ENCODE data around the gene PRCC. TPM values are rescaled to one million over a fixed set of nuclear protein-coding genes. Genes with fewer than 3 reads are reported as not detected.

Gene PRCC
- total RNA-seq, 4 donors from 2014 or later: 21.2 to 43.6 (median 38.7) TPM

GRCh38 chr1:156751451-156751756 lies 15.9 kb upstream of the PRCC start, which contains the start of gene HDGF:
Gene HDGF (minus strand): TSS chr1:156751675. CDS start chr1:156751429, 246 bp downstream.
- intact Hi-C loops (cut with DNase I): no loop called here
- DNase-seq (ENCODE audit: extremely low spot score): no peak
- WGBS: no CpG with 5 or more reads among the region's 48 CpGs
- H3K4me3 ChIP-seq: peak within 1 kb of the TSS; percentile 87 to 100 (median 93)
- TF ChIP-seq EP300 (IDR thresholded peaks at IDR 0.05) (no peak), POLR2A (IDR thresholded peaks at IDR 0.05; ENCODE audit: low read depth) (no peak), POLR2AphosphoS5 (IDR thresholded peaks at IDR 0.05) (no peak)
- TF ChIP-seq, protein P1, sequence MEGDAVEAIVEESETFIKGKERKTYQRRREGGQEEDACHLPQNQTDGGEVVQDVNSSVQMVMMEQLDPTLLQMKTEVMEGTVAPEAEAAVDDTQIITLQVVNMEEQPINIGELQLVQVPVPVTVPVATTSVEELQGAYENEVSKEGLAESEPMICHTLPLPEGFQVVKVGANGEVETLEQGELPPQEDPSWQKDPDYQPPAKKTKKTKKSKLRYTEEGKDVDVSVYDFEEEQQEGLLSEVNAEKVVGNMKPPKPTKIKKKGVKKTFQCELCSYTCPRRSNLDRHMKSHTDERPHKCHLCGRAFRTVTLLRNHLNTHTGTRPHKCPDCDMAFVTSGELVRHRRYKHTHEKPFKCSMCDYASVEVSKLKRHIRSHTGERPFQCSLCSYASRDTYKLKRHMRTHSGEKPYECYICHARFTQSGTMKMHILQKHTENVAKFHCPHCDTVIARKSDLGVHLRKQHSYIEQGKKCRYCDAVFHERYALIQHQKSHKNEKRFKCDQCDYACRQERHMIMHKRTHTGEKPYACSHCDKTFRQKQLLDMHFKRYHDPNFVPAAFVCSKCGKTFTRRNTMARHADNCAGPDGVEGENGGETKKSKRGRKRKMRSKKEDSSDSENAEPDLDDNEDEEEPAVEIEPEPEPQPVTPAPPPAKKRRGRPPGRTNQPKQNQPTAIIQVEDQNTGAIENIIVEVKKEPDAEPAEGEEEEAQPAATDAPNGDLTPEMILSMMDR (IDR thresholded peaks at IDR 0.05): no peak
- no peaks in the 10 kb centered on the region for H3K36me3 ChIP-seq
- H3K4me1 ChIP-seq: peaks cover 42 to 54% (median 53%) of the 10 kb centered on the region in 4 donors
- peak within 1 kb of the TSS; percentile 93 to 99 (median 98) for H3K27ac ChIP-seq (replicated peaks in 1 of 4)
- no peaks in the 10 kb centered on the region for H3K9me3 ChIP-seq
- no peaks in the 10 kb centered on the region for H3K27me3 ChIP-seq

GRCh38 chr1:156751757-156752481 lies 15.4 kb upstream of the PRCC start:
- peak; percentile 34 for TF ChIP-seq POLR2A (IDR thresholded peaks at IDR 0.05; ENCODE audit: low read depth)
- TF ChIP-seq POLR2AphosphoS5 (IDR thresholded peaks at IDR 0.05): peak; percentile 84 to 95
- TF ChIP-seq, protein P1 (IDR thresholded peaks at IDR 0.05): peak in 1 of 3 experiments; percentile 36
- no peak for TF ChIP-seq EP300 (IDR thresholded peaks at IDR 0.05)
- DNase-seq (ENCODE audit: extremely low spot score): peak; percentile 99
- intact Hi-C loops (cut with DNase I): no loop called here
- H3K36me3 ChIP-seq: no peaks in the 10 kb centered on the region
- no peaks in the 10 kb centered on the region for H3K27me3 ChIP-seq
- peak overlapping the region; percentile 87 to 100 (median 93) for H3K4me3 ChIP-seq
- H3K9me3 ChIP-seq: no peaks in the 10 kb centered on the region
- H3K4me1 ChIP-seq: peaks cover 39 to 49% (median 48%) of the 10 kb centered on the region in 4 donors
- peak overlapping the region; percentile 93 to 99 (median 98) for H3K27ac ChIP-seq (replicated peaks in 1 of 4)
- under 1% methylated on average over 25 of the region's 68 CpGs for WGBS

DNA sequence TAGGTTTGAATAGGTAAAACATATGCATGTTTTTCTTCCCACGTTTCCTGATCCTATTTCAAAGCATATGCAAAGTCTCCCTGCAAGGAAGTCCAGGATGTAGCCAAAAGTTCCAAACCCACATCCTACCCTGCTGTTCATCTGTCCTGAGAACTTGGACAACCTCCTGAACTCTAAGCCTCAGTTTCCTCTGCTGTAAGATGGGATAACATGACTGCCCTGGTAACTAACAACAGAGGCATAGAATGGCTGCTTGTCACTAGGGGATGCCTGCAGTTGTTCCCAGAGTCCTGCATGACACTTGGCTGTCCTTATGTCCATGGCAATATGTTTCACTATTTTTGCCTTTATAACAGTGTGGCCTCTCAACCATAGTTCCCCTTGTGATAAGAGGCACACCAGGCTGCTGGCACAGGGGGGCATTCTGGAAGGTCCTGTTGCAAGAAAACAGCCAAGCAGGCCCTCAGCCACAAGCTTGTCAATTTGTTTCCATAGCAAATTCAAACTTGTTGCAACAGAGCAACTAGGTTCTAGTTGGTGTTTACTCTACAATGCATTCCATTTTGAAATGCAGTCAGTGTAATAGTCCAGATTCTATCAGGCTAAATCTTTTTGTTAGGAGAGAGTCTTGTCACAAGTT lies 14.4 kb upstream of the PRCC start:
- Histone ChIP-seq H3K4me3 (peak overlapping the region; percentile 87 to 100 (median 93)), H3K27ac (replicated peaks in 1 of 4) (peak overlapping the region; percentile 93 to 99 (median 98)), H3K27me3 (no peaks in the 10 kb centered on the region), H3K36me3 (no peaks in the 10 kb centered on the region), H3K9me3 (no peaks in the 10 kb centered on the region), H3K4me1 (peaks cover 32 to 41% (median 40%) of the 10 kb centered on the region in 4 donors)
- TF ChIP-seq, protein P1 (IDR thresholded peaks at IDR 0.05): no peak
- TF ChIP-seq POLR2A (IDR thresholded peaks at IDR 0.05; ENCODE audit: low read depth) (no peak), EP300 (IDR thresholded peaks at IDR 0.05) (no peak)
- no peak for DNase-seq (ENCODE audit: extremely low spot score)
- WGBS: 43% methylated on average over 1 of the region's 1 CpG
- intact Hi-C loops (cut with DNase I): no loop called here

DNA sequence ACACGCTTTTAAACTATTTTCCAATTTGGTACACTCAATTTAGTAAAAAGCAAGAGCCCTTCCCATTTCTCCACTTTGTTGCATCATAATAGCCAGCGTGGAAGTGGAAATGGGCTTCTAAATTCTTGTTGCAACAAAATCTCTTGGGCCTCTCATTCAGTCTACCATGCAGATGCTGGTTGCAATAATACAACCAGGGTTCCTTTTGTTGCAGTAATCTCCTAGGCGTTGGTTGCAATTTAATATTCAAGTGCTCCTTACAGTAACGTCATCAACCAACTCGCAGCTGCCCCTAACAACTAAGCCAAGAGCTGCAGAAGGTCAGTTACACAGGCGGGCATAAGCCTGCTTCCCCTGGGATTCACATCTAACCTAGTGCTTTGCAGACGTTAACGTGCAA lies 13.1 kb upstream of the PRCC start:
- intact Hi-C loops (cut with DNase I): no loop called here
- DNase-seq (ENCODE audit: extremely low spot score): no peak
- Histone ChIP-seq H3K4me1 (peaks cover 20 to 28% (median 27%) of the 10 kb centered on the region in 4 donors), H3K9me3 (no peaks in the 10 kb centered on the region), H3K27ac (replicated peaks in 1 of 4) (no peak overlapping the region), H3K4me3 (no peak overlapping the region), H3K27me3 (no peaks in the 10 kb centered on the region), H3K36me3 (no peaks in the 10 kb centered on the region)
- TF ChIP-seq, protein P1 (IDR thresholded peaks at IDR 0.05): no peak
- no peak for TF ChIP-seq POLR2A (IDR thresholded peaks at IDR 0.05; ENCODE audit: low read depth)
- WGBS: 91% methylated on average over 8 of the region's 8 CpGs

All from esophagus muscularis mucosa (tissue), 4 donors.